H1 (cell line): ENCODE data around the gene S100A4. TPM values are rescaled to one million over a fixed set of nuclear protein-coding genes. Genes with fewer than 3 reads are reported as not detected.

Source experiments
- CTCF ChIA-PET: fragments of 300-600 bp; sonication (Branson Sonifier 250); formaldehyde crosslinking; loops from one replicate; lab custom pipeline; 2021; ENCODE audit not compliant: partially characterized antibody; lab: Charles Lee
- POLR2A ChIA-PET: fragments of 300-600 bp; sonication (Branson Sonifier 250); formaldehyde crosslinking; loops from one replicate; lab custom pipeline; 2021; ENCODE audit warnings: inconsistent platforms; ENCODE audit not compliant: partially characterized antibody; lab: Charles Lee
- DNase-seq, 2 experiments: peaks; one replicate each; pipeline versions ENCODE4 v3.0.0 to v3.0.0-alpha.2; 2010 to 2022; ENCODE audit warnings: low spot score in 2 of 2, low read depth in 1 of 2, mixed read lengths in 1 of 2
- FAIRE-seq: peaks from 2 replicates; lab custom pipeline; 2011; peaks lifted over from hg19 to GRCh38; lab: Jason Lieb, UNC
- H2AFZ ChIP-seq: 2 replicates; pipeline ENCODE4 v1.8.1; 2012; ENCODE audit warnings: low read length, inconsistent platforms
- H2AK5ac ChIP-seq: 2 replicates; pipeline ENCODE4 v1.6.1; 2013; ENCODE audit warnings: low read depth, low read length
- H2BK120ac ChIP-seq: replicated peaks from 2 replicates; pipeline ENCODE3; 2013; ENCODE audit warnings: low read depth, low read length, inconsistent platforms
- H2BK12ac ChIP-seq: 2 replicates; pipeline ENCODE4 v1.6.1; 2013; ENCODE audit warnings: low read depth, low read length
- H2BK15ac ChIP-seq: 2 replicates; pipeline ENCODE4 v1.6.1; 2013; ENCODE audit warnings: low read length
- H2BK20ac ChIP-seq: 2 replicates; pipeline ENCODE4 v1.6.1; 2013; ENCODE audit warnings: low read length
- H2BK5ac ChIP-seq: 2 replicates; pipeline ENCODE4 v1.6.1; 2013; ENCODE audit warnings: low read depth, low read length
- H3K14ac ChIP-seq: 2 replicates; pipeline ENCODE4 v1.6.1; 2013; ENCODE audit warnings: inconsistent platforms; ENCODE audit not compliant: insufficient read length
- H3K18ac ChIP-seq: 2 replicates; pipeline ENCODE4 v1.6.1; 2013; ENCODE audit warnings: low read length; ENCODE audit errors: extremely low read depth
- H3K23ac ChIP-seq: 2 replicates; pipeline ENCODE4 v1.6.1; 2013; ENCODE audit warnings: inconsistent platforms; ENCODE audit not compliant: insufficient read length
- H3K23me2 ChIP-seq: 2 replicates; pipeline ENCODE4 v1.6.1; 2013; ENCODE audit warnings: low read depth, low read length
- H3K27ac ChIP-seq: 2 replicates; pipeline ENCODE4 v1.6.1; 2011; ENCODE audit warnings: low read depth, low read length, inconsistent platforms
- H3K27me3 ChIP-seq, 4 experiments: replicated peaks in 1 of 4; 1 replicate in 1 of 4; 2 replicates in 3 of 4; pipeline versions ENCODE4 v1.6.1 to v1.8.1; 2011 to 2013; ENCODE audit warnings: low read length in 3 of 4, mild to moderate bottlenecking in 3 of 4, inconsistent platforms in 2 of 4, mixed read lengths in 2 of 4, moderate library complexity in 1 of 4; ENCODE audit not compliant: control insufficient read depth in 3 of 4, insufficient read depth in 3 of 4; ENCODE audit errors: extremely low read depth in 1 of 4
- H3K36me3 ChIP-seq, 4 experiments: 2 replicates each; pipeline versions ENCODE4 v1.6.1 to v1.8.1; 2011 to 2013; ENCODE audit warnings: mild to moderate bottlenecking in 4 of 4, low read length in 3 of 4, moderate library complexity in 2 of 4, control low read depth in 1 of 4, inconsistent platforms in 1 of 4; ENCODE audit not compliant: insufficient read depth in 4 of 4, control insufficient read depth in 2 of 4
- H3K4ac ChIP-seq: replicated peaks from 2 replicates; pipeline ENCODE3; 2013; ENCODE audit warnings: low read length, low read depth, mixed read lengths, inconsistent platforms; ENCODE audit not compliant: insufficient read length
- H3K4me1 ChIP-seq, 4 experiments: replicated peaks in 1 of 4; 1 replicate in 1 of 4; 2 replicates in 3 of 4; pipeline versions ENCODE4 v1.6.1 to v1.8.1; 2011 to 2013; ENCODE audit warnings: low read length in 3 of 4, inconsistent platforms in 2 of 4, mixed read lengths in 1 of 4; ENCODE audit not compliant: insufficient read depth in 4 of 4, control insufficient read depth in 3 of 4
- H3K4me2 ChIP-seq, 2 experiments: 2 replicates each; pipeline versions ENCODE4 v1.6.1 to v1.8.1; 2011 to 2013; ENCODE audit warnings: low read depth in 2 of 2, low read length in 2 of 2, control low read depth in 1 of 2, inconsistent platforms in 1 of 2, mild to moderate bottlenecking in 1 of 2; ENCODE audit not compliant: insufficient read depth in 1 of 2
- H3K4me3 ChIP-seq, 4 experiments: fragments of 200-600, 300-600 bp in 1 of 4; sonication (generic), shearing (Covaris generic), sonication (Bioruptor Twin) in 1 of 4; 2 replicates each; pipeline versions ENCODE4 v1.5.1 to v1.8.1; 2011 to 2016; ENCODE audit warnings: low read length in 4 of 4, low read depth in 3 of 4, control low read depth in 2 of 4, inconsistent platforms in 2 of 4, mild to moderate bottlenecking in 2 of 4, mixed read lengths in 1 of 4, moderate library complexity in 1 of 4; ENCODE audit not compliant: insufficient read depth in 2 of 4; ENCODE audit errors: extremely low read depth in 1 of 4
- H3K56ac ChIP-seq: replicated peaks from 2 replicates; pipeline ENCODE3; 2013; ENCODE audit warnings: low read depth, mild to moderate bottlenecking, mixed read lengths, low read length, inconsistent platforms; ENCODE audit not compliant: insufficient read length
- H3K79me1 ChIP-seq: 2 replicates; pipeline ENCODE4 v1.6.1; 2013; ENCODE audit warnings: low read depth, low read length, control low read depth
- H3K79me2 ChIP-seq, 2 experiments: 2 replicates each; pipeline versions ENCODE4 v1.6.1 to v1.8.1; 2012 to 2013; ENCODE audit warnings: low read length in 2 of 2, mild to moderate bottlenecking in 2 of 2, inconsistent platforms in 1 of 2; ENCODE audit not compliant: insufficient read depth in 2 of 2, control insufficient read depth in 1 of 2
- H3K9ac ChIP-seq, 4 experiments: replicated peaks in 1 of 4; 1 replicate in 1 of 4; 2 replicates in 3 of 4; pipeline versions ENCODE4 v1.6.1 to v1.8.1; 2011 to 2013; ENCODE audit warnings: low read depth in 3 of 4, low read length in 3 of 4, control low read depth in 2 of 4, mild to moderate bottlenecking in 2 of 4, moderate library complexity in 2 of 4, inconsistent platforms in 1 of 4; ENCODE audit errors: extremely low read depth in 1 of 4
- H3K9me3 ChIP-seq, 2 experiments: 2 replicates each; pipeline versions ENCODE4 v1.6.1 to v1.8.1; 2012 to 2013; ENCODE audit warnings: mild to moderate bottlenecking in 2 of 2, moderate library complexity in 2 of 2, control low read depth in 1 of 2, inconsistent platforms in 1 of 2, low read depth in 1 of 2, low read length in 1 of 2, mixed read lengths in 1 of 2; ENCODE audit not compliant: insufficient read depth in 2 of 2
- H4K20me1 ChIP-seq, 2 experiments: replicated peaks in 1 of 2; 2 replicates each; pipeline versions ENCODE3 to v1.8.1; 2011 to 2013; ENCODE audit warnings: inconsistent platforms in 2 of 2, low read length in 2 of 2, mild to moderate bottlenecking in 1 of 2; ENCODE audit not compliant: insufficient read depth in 2 of 2, control insufficient read depth in 1 of 2
- H4K5ac ChIP-seq: 2 replicates; pipeline ENCODE4 v1.6.1; 2013; ENCODE audit warnings: low read length, low read depth, mixed read lengths, inconsistent platforms; ENCODE audit not compliant: insufficient read length
- H4K8ac ChIP-seq: 2 replicates; pipeline ENCODE4 v1.8.0; 2013; ENCODE audit warnings: mild to moderate bottlenecking, moderate library complexity, low read length, inconsistent platforms; ENCODE audit not compliant: insufficient read depth; ENCODE audit errors: extremely low read depth
- H4K91ac ChIP-seq: replicated peaks from 2 replicates; pipeline ENCODE3; 2013; ENCODE audit warnings: low read length, mixed read lengths, inconsistent platforms; ENCODE audit not compliant: insufficient read length
- CHD2 ChIP-seq: IDR thresholded peaks from 2 replicates; pipeline ENCODE4 v1.6.1; 2012; ENCODE audit warnings: low read length, improper control_type of control experiment
- RFX5 ChIP-seq: IDR thresholded peaks from 2 replicates; pipeline ENCODE4 v1.6.1; 2011; ENCODE audit warnings: low read depth, low read length, improper control_type of control experiment, borderline replicate concordance
- RNF2 ChIP-seq: fragments of 200-900, 300-1000 bp; sonication (generic); IDR thresholded peaks from 2 replicates; pipeline ENCODE4 v1.7.1; 2016; ENCODE audit warnings: borderline replicate concordance, low read depth, mild to moderate bottlenecking, antibody characterized with exemption, low read length; ENCODE audit not compliant: poor library complexity, severe bottlenecking; ENCODE audit errors: missing control alignments
- SP1 ChIP-seq: IDR thresholded peaks from 2 replicates; pipeline ENCODE4 v1.6.1; 2011; ENCODE audit warnings: low read depth, low read length
- SUZ12 ChIP-seq: fragments of 200-600 bp; sonication (generic); IDR thresholded peaks from 2 replicates; pipeline ENCODE4 v1.6.1; 2012; ENCODE audit warnings: mild to moderate bottlenecking, inconsistent platforms, low read length, moderate library complexity, mixed read lengths
- TAF1 ChIP-seq: IDR thresholded peaks from 2 replicates; pipeline ENCODE4 v1.6.1; 2011; ENCODE audit warnings: mild to moderate bottlenecking, low read depth, low read length
- TCF12 ChIP-seq: IDR thresholded peaks from 2 replicates; pipeline ENCODE4 v1.6.1; 2011; ENCODE audit warnings: low read depth, mild to moderate bottlenecking, low read length
- USF2 ChIP-seq: IDR thresholded peaks from 2 replicates; pipeline ENCODE4 v1.6.1; 2011; ENCODE audit warnings: low read length, improper control_type of control experiment
- WGBS, 2 experiments: shearing (Covaris generic) in 1 of 2; methylation state at CpG; one replicate each; pipeline versions ENCODE4 v1.1.6 to v1.1.7; 2013 to 2015; ENCODE audit warnings: low lambda C conversion rate in 2 of 2, mixed read lengths in 2 of 2, inconsistent platforms in 1 of 2, low coverage in 1 of 2, missing lambda C conversion rate in 1 of 2; ENCODE audit not compliant: insufficient replicate concordance in 2 of 2, insufficient coverage in 1 of 2, insufficient read length in 1 of 2; ENCODE audit errors: extremely low coverage in 1 of 2, missing lambda C conversion rate in 1 of 2; 5-methylcytosine and 5-hydroxymethylcytosine counted together
- polyA plus RNA-seq, 7 experiments: library from polyadenylated mRNA; depleted of rRNA in 3 of 7; stranded (reverse) in 5 of 7; unstranded in 2 of 7; fragments of >200 nt in 5 of 7; fragments of 200-250 nt in 2 of 7; gene quantifications; 1 replicate in 5 of 7; 2 replicates in 1 of 7; 4 replicates in 1 of 7; pipeline versions ENCODE4 v1.2.1 to v1.2.3, GENCODE V29; 2011 to 2013; ENCODE audit warnings: missing spikeins in 2 of 7, mixed read lengths in 2 of 7
- total RNA-seq: library from RNA; stranded (reverse); fragmentation: NEBNext Ultra II Directional; extraction: Animal tissue kit (Norgen Biotek cat#: 25700); gene quantifications from 2 replicates; pipeline ENCODE4 v1.2.1, GENCODE V29; 2021

The S100A4 gene
- total and polyA plus RNA-seq, 2 of the 8 experiments (the other 6 are each of a cell fraction or from before 2014, with no cell fraction given), result 36.3 to 85.4 TPM

DNA sequence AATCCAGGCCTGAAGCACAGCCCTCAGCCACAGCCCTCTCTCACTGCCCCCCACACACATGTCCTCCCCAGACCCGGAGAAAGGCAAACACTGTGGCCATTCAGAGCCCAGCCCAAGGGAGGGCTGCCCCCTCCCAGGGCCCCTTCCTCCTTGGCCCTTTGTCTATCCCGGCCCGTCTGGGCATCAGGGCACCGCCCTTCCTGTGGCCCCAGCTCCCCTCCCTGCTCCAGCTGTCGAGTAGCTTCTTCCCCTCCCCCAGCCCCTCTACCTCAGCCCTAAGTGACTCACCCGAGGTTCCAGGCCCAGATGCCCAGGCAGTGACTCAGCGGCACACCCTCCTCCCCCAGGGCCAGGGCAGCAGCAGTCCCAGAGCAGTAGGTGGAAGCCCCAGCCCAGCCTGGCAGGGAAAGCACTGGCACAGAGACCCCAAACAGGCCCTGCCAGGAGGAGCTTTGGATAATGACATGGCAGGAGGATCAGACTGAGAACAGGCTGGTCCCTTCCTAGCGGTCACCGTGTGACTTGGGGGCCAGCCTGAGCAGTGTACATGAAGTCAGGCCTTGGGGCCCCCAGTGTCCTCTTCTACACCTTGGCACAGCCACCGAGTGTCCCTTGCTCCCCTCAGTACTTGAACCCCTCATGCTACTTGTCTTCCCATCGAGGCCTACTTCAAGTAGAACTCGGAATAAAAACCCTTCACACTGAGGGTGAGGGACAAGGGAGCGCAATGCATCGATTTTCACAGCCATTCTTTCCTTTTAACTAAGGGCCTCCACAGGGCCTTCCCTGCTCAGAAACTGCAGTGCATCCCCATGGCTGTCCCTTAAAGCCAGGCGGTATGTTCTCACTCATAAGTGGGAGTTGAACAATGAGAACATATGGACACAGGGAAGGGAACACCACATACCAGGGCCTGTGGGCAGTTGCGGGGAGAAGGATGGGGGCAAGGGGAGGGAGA, 21.1 kb upstream of the S100A4 start:
- H3K36me3 ChIP-seq, result no peaks in the 10 kb centered on the region
- peaks cover 2% of the 10 kb centered on the region for H3K23me2 ChIP-seq
- no peaks in the 10 kb centered on the region for H3K79me2 ChIP-seq
- peaks cover 11 to 26% (median 20%) of the 10 kb centered on the region in 4 experiments for H3K4me1 ChIP-seq
- no peak overlapping the region for H3K14ac ChIP-seq
- peak overlapping the region; percentile 64; the same call in 1 of the 2 replicates for H4K8ac ChIP-seq
- H3K27ac ChIP-seq, result no peak overlapping the region
- H3K56ac ChIP-seq, result peak overlapping the region; percentile 88
- FAIRE-seq (no peak), DNase-seq (peak; percentile 76 to 90)
- H4K5ac ChIP-seq, result peak overlapping the region; percentile 34
- H3K18ac ChIP-seq, result peak overlapping the region; percentile 64
- H2BK15ac ChIP-seq, result peak overlapping the region; percentile 95; the same call in 1 of the 2 replicates
- WGBS, 2 experiments, result 48% methylated on average over 16 of the region's 16 CpGs; no CpG with 5 or more reads in 1 of the 2 experiments
- H4K20me1 ChIP-seq, result no peaks in the 10 kb centered on the region
- peak overlapping the region in 2 of 4 experiments; percentile 26 to 36; a peak in 3 of 7 replicates for H3K9ac ChIP-seq
- H4K91ac ChIP-seq, result peak overlapping the region; percentile 96
- H2AK5ac ChIP-seq, result peak overlapping the region; percentile 96
- 0 out of 7 replicates have a peak, but pooled peaks cover 0 to 4% (median 0%) of the 10 kb centered on the region in 4 experiments for H3K27me3 ChIP-seq
- peak overlapping the region; percentile 96 for H2BK120ac ChIP-seq
- POLR2A ChIA-PET, result interaction anchor here (0.7 to 1.6 kb wide), 12 partner anchors 10 to 82 kb away, joined by 3 to 7 read pairs (median 4); partner anchors contain the start of genes CHTOP, S100A13, S100A16 and S100A4
- H3K23ac ChIP-seq, result no peak overlapping the region
- no peak overlapping the region for H3K4me3 ChIP-seq
- peak overlapping the region; percentile 97; the same call in 1 of the 2 replicates for H2BK5ac ChIP-seq
- peak overlapping the region; percentile 88 for H3K4ac ChIP-seq
- no peaks in the 10 kb centered on the region for H3K79me1 ChIP-seq
- peak overlapping the region; percentile 99 for H2BK12ac ChIP-seq
- CTCF ChIA-PET, result interaction anchor here (0.6 to 4.4 kb wide), 19 partner anchors 14 to 214 kb away, joined by 3 to 20 read pairs (median 5); partner anchors contain the start of genes S100A14, S100A4, S100A5 and S100A6
- H3K9me3 ChIP-seq, result no peaks in the 10 kb centered on the region
- H2BK20ac ChIP-seq, result peak overlapping the region; percentile 83; the same call in 1 of the 2 replicates
- H3K4me2 ChIP-seq, result peak overlapping the region; percentile 5 to 37; a peak in 3 of 4 replicates
- no peak overlapping the region for H2AFZ ChIP-seq
- TF ChIP-seq TAF1, result 0 out of 2 replicates have a peak, but pooled peaks have one; percentile 18
- no peak for TF ChIP-seq SUZ12
- peak; percentile 85; the same call in 1 of the 2 replicates for TF ChIP-seq TCF12
- TF ChIP-seq RNF2, result no peak
- peak; percentile 43; the same call in 1 of the 2 replicates for TF ChIP-seq SP1
- no peak; the same call in 1 of the 2 replicates for TF ChIP-seq CHD2
- no peak for TF ChIP-seq RFX5
- no peak for TF ChIP-seq USF2
